NCI-H748 (cell line): Measurements from ENCODE around the gene MARS1.
A peak's percentile ranks its signal among the peaks of the same experiment; 100 is the strongest.
"Not testable (repeated sequence)": the region's sequence is repeated elsewhere in the genome, so short reads cannot be mapped to it uniquely, and the experiment has no call there.

Experiments used
- DNase-seq: peaks from one replicate; lab custom pipeline; 2025; ENCODE audit not compliant: unreplicated experiment; lab: John Stamatoyannopoulos, UW

MARS1 gene

GRCh38 chr12:57487597-57488401 lies at the start of gene MARS1:
MARS1 (plus strand) TSS chr12:57488068; CDS start chr12:57488091, 23 bp downstream.
- DNase-seq = peak; percentile 98

- no peak for DNase-seq
Measured at GRCh38 chr12:57438400-57438799, 49.5 kb upstream of the MARS1 start.

GRCh38 chr12:57439762-57440266 lies 48.1 kb upstream of the MARS1 start:
- DNase-seq = no peak

- DNase-seq = not testable (repeated sequence)
Measured at GRCh38 chr12:57441393-57441792, 46.5 kb upstream of the MARS1 start.

DNA sequence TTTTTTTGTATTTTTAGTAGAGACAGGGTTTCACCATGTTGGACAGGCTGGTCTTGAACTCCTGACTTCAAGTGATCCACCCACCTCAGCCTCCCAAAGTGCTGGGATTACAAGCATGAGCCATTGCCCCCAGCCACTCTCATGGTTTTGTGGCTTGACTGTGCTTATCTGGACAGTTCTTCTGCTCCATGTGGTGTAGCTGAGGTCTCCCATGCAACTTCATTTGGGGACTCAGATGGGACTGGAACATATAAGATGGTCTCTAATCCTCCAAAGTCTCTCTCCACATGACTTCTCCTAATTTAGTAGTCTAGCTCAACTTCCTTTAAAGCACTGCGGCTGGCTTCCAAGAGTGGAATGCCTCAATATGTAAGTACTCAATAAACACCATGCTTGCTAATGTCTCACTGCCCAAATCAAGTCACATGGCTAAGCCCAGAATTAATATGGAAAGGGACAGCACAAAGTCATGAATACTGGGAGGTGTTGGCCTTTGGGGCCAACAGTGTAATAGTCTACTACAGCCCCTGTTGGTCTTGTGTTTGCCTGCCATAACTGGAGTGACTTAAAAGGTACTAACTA lies 45.9 kb upstream of the MARS1 start:
- DNase-seq = no peak

GRCh38 chr12:57444337-57444736 lies 43.5 kb upstream of the MARS1 start:
- not testable (repeated sequence) for DNase-seq

DNA sequence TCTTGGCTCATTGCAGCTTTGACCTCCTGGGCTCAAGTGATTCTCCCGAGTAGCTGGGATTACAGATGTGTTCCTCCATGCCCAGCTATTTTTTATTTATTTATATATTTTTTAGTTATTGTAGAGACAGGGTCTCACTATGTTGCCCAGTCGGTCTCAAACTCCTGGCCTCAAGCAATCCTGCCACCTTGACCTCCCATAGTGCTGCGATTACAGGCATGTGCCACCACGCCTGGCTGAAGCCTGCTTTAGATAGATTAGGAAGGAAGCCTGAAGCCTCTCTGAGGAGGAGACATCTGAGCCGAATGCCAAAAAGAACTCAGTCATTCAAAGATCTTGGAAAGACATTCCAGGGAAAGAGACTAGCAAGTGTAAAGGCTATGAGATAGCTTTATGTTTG lies 43.1 kb upstream of the MARS1 start:
- DNase-seq = no peak

DNA sequence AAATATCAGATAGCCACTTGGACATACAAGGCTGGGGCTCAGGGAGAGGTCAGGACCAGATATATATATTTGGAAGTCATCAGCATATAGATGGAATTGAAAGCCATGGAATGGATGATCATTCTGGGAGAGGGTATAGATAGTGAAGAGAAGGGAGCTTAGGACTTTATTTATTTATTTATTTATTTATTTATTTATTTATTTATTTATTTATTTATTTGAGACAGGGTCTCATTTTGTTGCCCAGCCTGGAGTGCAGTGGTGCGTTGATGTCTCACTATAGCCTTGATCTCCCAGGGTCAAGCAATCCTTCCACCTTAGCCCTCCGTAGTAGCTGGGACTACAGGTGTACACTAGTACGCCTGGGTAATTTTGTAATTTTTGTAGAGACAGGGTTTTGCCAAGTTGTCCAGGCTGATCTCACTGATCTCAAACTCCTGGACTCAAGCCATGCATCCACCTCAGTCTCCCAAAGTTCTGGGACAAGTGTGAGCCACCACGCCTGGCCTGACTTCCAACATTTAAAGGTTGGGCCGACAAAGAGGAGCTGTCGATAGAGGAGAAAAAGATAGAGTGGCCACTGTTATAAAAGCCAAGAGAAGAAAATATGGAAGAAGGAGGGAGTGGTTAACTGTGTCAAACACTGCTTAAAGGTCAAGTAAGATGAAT lies 41.4 kb upstream of the MARS1 start:
- DNase-seq = no peak

- DNase-seq = no peak
Measured at GRCh38 chr12:57448669-57449068, 39.2 kb upstream of the MARS1 start.

DNA sequence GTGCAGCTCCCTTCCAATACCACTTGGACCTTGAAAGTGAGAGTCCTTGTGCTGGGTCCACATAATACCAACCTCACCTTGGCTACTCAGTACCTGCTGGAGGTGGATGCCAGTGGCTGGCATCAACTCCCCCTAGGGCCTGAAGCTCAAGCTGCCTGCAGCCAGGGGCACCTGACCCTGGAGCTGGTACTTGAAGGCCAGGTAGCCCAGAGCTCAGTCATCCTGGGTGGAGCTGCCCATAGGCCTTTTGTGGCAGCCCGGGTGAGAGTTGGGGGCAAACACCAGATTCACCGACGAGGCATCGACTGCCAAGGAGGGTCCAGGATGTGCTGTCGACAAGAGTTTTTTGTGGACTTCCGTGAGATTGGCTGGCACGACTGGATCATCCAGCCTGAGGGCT lies 38.5 kb upstream of the MARS1 start:
- DNase-seq = no peak

- DNase-seq = no peak
Measured at GRCh38 chr12:57450057-57450456, 37.8 kb upstream of the MARS1 start.

GRCh38 chr12:57451233-57451778 lies 36.6 kb upstream of the MARS1 start:
- DNase-seq = no peak

DNA sequence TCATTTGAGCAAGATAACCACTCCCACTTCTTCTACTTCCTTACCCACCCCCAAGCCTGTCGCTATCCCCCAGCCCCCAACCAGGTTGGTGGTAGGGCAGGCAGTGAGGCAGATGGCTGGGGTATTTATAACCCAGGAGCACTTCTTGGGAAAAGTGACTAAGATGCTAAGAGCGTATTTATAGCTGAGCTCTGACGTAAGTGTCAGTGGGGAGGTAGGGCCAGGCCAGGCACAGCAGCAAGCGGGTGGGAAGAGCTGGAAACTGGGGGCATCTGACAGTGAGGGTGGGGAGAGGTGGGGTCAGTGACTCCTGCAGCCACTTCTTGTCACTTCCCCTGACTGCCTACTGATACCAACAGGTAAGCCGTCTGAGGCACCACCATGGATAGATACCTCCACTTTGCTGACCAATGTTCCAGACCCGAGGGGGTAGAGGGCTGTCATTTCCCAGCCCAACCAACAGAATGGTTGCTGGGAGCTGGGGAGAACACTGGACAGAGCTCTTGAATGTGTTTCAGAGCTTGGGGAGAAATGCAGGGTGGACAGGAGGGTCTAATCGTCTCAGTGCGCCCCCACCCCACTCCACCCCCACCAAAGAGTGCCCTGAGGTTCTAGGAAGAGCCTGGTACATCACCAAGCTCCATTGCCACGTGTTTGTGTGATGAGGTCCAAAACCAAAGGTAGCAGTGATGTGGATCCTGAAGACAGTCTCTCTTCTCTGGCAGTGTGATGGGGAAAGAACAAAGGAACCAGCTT lies 35.5 kb upstream of the MARS1 start:
- no peak for DNase-seq

GRCh38 chr12:57452937-57453509 lies 34.8 kb upstream of the MARS1 start:
- DNase-seq = peak; percentile 76

GRCh38 chr12:57454213-57454565 lies 33.7 kb upstream of the MARS1 start:
- DNase-seq = no peak

GRCh38 chr12:57454566-57455373 lies 33.1 kb upstream of the MARS1 start, which contains the start of gene INHBE:
INHBE (plus strand) TSS chr12:57455307; CDS start chr12:57455537, 230 bp downstream.
- DNase-seq = peak; percentile 62

GRCh38 chr12:57455374-57456144 lies 32.3 kb upstream of the MARS1 start:
- DNase-seq = peak; percentile 62

DNA sequence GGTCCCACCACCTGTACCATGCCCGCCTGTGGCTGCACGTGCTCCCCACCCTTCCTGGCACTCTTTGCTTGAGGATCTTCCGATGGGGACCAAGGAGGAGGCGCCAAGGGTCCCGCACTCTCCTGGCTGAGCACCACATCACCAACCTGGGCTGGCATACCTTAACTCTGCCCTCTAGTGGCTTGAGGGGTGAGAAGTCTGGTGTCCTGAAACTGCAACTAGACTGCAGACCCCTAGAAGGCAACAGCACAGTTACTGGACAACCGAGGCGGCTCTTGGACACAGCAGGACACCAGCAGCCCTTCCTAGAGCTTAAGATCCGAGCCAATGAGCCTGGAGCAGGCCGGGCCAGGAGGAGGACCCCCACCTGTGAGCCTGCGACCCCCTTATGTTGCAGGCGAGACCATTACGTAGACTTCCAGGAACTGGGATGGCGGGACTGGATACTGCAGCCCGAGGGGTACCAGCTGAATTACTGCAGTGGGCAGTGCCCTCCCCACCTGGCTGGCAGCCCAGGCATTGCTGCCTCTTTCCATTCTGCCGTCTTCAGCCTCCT lies 31.6 kb upstream of the MARS1 start:
- peak; percentile 64 for DNase-seq
